ENCODE results near the gene P2RX4.

DNA sequence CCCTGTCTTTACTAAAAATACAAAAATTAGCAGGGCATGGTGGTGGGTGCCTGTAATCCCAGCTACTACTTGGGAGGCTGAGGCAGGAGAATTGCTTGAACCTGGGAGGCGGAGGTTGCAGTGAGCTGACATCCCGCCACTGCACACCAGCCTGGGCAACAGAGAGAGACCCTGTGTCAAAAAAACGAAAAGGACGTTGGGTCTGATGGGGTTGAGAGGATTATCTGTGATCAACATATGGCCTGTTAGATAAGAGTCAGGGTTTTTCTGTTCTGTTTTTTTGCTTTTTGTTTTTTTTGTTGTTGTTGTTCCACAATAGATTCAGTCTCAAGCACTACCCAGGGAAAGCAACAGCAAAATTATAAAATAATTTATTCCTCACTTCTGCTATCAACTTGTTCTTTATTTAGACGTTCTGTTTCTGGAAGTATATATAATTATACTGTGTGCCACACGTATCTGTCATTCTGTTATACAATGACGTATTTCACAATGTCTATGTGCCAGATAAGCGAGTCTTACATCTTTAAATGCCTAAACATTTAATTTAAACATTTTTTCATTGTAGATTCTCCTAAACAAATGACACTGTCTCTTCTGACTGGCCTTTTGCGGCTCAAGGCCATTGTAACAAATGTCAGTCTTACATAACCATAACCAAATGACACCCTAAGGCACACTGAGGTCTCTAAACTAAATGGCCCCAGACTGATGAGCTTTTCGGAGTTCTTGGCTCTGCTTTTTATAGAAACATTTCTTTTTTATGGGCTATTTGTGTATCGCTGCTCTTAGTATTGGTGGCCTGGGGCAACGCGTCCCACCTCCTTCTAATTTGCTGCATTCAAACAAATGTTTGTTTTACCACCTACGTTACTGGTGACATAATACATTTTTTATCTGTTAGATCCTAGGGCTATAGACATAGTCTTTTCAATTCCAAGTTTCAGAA, 7.2 kb upstream of the P2RX4 start:
- no peak for TF ChIP-seq EZH2 (IDR thresholded peaks at IDR 0.05; ENCODE audit: borderline replicate concordance, low read length)
- TF ChIP-seq, protein P1, sequence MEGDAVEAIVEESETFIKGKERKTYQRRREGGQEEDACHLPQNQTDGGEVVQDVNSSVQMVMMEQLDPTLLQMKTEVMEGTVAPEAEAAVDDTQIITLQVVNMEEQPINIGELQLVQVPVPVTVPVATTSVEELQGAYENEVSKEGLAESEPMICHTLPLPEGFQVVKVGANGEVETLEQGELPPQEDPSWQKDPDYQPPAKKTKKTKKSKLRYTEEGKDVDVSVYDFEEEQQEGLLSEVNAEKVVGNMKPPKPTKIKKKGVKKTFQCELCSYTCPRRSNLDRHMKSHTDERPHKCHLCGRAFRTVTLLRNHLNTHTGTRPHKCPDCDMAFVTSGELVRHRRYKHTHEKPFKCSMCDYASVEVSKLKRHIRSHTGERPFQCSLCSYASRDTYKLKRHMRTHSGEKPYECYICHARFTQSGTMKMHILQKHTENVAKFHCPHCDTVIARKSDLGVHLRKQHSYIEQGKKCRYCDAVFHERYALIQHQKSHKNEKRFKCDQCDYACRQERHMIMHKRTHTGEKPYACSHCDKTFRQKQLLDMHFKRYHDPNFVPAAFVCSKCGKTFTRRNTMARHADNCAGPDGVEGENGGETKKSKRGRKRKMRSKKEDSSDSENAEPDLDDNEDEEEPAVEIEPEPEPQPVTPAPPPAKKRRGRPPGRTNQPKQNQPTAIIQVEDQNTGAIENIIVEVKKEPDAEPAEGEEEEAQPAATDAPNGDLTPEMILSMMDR (conservative IDR thresholded peaks at IDR 0.05 in 1 of 2, IDR thresholded peaks at IDR 0.05 in 1 of 2; ENCODE audit: extremely low read depth in 1 of 2, insufficient read depth in 1 of 2, low read depth in 1 of 2, low read length in 2 of 2), result no peak
